Pons (tissue), 1 donor: Measurements from ENCODE around the gene AGMAT.
A peak's percentile ranks its signal among the peaks of the same experiment; 100 is the strongest.

ENCODE experiments used
- DNase-seq: peaks from one replicate; pipeline ENCODE4 v3.0.0-alpha.2; 2016; ENCODE audit warnings: low spot score

The AGMAT gene

DNA sequence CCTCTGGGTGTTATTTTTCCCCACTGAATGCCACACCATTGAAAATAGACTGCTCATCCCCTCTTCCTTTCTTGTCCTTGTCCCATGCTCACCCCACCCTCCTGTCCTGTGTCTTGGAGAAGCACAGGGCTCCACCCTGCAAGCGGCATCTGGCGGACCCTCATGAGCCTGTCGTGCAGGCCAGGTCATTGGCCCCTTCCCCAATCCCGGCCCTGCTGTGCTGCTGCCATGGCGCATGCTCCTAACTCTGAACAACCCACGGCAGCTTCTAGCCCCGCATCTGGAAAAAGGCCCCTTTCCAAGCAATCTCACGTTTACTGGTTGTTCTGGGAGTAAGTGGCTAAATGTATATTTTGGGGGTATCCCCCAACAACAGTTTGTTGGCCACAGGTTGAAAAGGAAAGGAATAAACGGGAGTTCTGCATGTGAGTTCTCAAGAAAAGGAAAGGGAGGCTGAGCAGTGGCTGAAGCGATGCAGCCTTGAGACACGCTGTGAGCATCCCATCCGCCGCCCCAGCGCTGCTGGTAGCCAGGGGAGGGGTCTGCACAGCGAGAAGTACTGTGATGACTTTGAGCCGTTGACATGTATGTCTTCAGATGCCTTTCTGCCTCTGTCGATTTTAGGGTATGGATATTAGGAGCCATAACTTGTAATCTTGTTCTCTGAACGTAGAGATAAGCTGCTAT lies 16.3 kb downstream of the AGMAT start:
- DNase-seq: no peak

DNA sequence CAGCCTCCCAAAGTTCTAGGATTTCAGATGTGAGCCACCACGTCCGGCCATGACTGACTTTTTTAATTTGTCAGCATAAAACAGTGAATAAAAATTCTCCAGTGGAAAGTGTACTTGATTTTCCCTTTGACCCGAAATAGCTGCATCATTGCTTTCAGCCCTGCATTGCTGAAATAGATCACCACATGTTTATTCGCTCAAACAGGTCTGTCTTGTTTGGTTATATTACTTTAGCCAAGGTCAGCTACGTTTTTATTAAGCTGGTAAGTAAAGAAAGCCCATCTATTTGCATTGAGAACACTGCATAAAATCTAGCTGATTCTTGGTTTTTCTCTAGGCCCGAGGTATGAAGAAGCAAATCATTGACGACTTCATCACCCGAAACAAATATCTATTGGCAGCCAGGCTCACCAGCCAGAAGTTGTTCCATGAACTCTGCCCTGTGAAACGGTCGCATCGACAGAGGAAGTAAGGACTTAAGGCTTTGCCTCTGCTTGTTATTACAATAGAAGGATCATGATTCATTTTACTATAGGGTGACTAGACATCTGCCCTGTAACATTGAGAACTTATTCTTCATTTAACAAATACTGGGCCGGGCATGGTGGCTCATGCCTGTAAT lies 25.6 kb downstream of the AGMAT start:
- no peak for DNase-seq

DNA sequence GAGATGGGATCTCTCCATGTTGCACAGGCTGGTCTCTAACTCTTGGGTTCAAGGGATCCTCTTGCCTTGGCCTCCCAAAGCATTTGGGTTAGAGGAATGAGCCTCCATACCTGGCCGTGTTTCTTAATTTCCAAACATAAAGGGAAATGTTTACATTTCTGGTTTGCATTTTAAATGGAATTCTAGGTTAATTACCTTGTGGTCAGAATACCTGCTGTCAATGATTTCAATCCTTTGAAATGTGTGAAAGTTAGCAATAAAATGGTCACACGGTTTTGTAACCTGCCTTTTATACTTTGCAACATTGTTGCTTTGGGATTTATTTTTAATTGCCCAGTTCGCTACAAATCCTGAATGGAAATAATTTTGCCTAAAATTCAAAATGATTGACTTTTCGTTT lies 26.3 kb downstream of the AGMAT start:
- DNase-seq: no peak

DNA sequence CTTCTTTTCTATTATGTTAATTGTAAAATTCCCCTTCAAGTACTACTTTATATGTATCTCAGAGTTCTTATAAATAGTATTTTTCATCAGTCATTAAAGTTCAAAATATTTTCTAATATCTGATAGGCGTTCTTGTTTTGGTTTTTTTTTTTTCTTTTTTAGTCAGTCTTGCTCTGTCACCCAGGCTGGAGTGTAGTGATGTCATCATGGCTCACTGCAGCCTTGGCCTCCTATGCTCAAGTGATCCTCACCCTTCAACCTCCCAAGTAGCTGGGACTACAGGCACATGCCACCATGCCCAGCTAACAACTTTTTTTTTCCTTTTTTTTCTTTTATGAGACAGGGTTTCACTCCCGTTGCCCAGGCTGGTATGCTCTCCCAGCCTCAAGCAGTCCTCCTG lies 27.3 kb downstream of the AGMAT start:
- DNase-seq: no peak

DNA sequence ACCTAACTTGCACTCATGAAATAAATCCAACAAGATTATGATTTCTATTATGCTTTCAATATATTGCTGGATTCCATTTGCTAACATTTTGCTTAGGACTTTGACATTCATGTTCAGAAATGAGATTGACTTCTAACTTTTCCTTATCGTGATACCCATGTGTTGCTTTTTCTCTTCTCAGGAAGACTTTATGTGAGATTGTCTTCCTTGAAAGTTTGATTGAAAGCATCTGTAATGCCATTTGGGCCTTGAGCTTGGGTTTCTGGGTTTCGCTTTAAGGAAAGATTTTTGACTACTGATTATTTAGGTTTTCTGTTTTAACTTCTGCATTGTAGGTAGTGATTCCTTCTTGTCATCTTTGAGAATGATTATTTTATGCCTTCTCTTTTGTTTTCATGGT lies 27.8 kb downstream of the AGMAT start:
- no peak for DNase-seq

DNA sequence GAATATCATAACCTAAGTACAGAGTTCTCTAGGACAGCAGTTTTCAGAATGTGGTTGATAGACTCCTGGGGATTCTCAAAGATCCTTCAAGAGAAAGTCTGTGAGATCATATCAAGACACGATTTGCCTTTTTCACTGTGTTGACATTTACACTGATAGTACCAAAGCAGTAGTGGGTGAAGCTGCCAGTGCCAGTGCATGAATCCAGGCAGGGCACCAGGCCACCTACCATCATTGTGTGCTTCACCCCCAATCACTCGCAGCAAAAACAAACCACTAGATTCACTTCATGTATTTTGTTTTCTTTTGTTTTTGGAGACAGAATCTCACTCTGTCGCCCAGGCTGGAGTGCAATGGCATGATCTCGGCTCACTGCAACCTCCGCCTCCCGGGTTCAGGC lies 34.3 kb downstream of the AGMAT start:
- DNase-seq: no peak

DNA sequence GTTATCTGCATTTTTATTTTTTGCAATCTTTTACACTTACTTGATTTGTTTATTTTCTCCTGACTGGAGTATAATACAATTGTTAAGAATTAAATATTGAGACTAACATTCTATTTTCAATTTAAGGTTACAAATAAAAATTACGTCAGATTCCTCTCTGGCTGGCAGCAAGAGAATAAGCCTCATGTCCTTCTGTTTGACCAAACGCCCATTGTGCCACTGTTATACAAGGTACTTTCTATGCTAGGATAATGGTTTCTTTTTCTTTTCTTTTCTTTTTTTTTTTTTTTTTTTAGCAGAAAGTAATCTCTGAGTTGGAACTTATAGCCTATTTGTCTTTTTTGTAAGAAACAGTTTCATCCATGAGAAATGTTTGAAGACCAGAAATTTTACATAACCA lies 38.2 kb downstream of the AGMAT start:
- peak; percentile 86 for DNase-seq

DNA sequence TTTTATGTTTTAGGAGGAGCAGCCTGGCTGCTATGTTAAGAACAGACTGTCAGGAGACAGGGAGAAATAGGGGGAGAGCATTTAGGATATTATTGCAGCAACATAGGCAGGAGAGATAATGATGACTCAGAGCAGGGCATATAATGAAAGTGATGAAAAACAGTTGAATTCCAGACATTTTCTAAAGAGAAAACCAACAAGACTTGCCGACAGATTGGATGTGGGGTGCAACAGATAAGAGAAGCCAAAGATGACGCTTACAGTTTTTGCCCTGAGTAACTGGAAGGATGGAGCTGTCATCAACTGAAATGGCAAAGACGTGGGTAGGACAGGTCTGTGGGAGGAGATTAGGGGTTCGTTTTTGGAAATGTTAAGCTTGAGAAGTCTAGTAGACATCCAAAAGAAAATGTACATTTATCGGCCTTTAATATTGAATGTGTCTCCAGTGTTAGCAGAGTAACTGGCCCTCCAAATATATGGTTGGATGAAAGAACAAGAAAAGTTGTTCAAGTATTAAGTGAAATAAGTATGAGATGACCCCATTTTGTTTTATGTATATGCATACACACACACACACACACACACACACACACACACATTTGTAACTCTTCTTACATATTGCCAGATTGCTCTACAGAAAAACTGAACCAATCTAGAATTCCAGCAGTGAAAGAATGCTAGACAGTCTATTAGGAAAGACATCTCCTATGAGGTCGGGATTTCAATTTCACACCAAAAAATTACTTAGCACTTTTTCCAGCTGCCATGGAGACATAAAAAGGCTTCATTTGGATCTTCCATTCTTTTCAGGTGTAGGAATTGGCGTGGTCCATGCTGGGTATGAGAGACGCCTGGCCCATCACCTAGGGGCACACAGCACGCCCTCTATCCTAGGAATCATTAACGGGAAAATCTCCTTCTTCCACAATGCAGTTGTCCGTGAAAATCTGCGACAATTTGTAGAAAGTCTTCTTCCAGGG lies 41.0 kb downstream of the AGMAT start:
- DNase-seq: no peak

DNA sequence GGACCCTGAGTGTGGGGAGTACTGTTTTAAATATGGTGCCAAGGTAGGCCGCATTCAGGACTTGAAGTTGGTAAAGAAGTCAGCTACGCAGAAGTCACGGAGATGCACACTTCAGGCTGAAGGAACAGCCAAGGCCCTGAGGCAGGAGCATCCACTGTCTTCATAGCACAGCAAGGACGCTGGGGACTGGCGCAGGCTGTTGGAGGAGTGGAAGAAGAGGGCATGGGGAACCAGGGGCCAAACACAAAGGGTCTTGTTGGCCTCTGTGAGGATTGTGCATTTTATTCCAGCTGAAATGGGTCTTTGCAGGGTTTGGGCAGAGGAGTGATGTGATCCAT lies 41.6 kb downstream of the AGMAT start:
- no peak for DNase-seq

DNA sequence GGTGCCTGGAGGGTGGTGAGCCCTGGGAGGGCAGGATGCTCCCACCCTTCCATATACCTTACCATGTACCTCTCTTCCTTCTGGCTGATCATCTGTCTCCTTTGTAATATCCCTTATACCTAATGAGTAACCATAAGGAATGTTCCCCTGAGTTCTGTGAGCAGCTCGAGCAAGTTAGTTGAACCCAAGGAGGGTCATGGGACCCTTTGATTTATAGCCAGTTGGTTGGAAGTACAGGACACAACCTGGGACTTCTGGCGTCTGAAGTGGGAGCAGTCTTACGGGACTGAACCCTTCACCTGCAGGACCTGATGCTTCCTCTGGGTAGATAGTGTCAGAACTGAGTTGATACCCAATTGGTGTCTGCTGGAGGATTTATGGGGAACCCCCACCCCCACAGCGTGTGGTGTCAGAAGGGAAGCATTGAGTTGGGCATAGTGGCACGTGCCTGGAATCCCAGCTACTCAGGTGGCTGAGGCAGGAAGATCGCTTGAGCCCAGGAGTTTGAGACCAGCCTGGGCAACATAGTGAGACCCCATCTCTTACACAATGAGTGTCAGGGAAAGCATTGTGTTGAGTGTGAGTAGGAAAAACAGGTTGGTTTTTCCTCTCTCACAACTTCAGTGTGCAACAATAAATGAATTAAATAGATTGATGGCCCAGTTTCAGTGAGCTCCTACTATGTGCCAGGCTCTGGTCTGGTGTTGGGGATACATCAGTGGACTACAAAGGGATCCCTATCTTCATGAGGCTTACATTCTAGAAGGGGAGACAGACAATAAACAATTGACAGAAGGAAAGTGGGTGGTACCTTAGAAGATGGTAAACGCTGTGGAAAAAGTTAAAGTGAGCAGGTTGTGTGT lies 42.2 kb downstream of the AGMAT start:
- DNase-seq: no peak

DNA sequence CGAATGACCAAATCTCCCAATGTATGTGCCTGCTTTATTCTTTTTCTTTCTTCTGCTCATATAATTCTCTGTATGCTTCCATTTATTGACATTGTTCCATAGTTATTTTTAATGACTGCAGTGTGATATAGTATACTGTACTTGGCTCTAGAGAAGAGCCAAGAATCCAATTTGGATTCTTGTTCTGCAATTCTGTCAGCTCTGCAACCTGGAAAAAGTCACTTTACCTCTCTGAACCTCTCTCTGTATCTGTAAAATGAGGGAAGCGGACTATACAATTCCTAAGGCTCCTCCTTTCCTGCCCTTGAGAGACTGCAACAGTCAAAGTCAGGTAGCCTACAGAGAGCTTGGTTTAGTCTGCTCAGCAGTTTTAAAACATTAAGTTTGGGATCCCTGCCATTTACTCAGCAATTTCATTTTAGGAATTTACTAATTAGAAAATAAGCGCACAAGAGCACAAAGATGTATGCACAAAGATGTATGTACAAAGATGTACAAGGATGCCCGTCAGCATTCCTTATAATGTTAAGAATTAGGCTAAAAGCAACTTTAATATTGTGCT lies 43.5 kb downstream of the AGMAT start:
- DNase-seq: no peak

DNA sequence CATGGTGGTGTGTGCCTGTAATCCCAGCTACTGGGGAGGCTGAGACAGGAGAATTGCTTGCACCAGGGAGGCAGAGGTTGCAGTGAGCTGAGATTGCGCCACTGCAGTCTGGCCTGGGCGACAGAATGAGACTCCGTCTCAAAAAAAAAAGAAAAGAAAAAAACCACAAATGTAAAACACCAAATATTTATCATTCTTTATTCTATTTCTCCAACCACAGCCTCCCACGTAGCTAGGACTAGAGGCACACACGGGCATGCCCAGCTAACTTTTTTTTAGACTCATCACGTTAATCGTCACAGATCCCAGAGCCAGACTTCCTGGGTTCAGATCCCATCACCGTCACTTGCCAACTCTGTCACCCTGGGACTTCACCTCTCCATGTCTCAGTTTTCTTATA lies 44.7 kb downstream of the AGMAT start:
- DNase-seq: no peak

DNA sequence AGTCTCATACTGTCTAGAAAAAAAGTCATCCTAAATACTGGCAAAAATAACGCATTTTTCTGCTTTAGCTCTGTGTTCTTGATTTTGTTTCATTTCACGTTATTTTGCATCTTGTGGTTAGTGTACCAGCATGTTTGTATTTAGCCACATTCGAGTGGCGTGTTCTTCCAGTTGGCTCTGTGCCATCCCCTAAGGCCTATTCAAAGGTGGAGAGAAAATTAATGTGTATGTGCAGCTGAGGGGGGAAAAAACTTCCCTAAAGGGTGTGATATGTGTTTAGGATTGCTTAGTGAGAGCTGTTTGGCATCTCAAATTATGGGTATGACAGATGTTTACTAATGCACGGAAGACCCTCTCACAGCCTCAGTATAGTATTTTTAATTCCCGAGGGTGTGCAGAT lies 46.1 kb downstream of the AGMAT start:
- no peak for DNase-seq

DNA sequence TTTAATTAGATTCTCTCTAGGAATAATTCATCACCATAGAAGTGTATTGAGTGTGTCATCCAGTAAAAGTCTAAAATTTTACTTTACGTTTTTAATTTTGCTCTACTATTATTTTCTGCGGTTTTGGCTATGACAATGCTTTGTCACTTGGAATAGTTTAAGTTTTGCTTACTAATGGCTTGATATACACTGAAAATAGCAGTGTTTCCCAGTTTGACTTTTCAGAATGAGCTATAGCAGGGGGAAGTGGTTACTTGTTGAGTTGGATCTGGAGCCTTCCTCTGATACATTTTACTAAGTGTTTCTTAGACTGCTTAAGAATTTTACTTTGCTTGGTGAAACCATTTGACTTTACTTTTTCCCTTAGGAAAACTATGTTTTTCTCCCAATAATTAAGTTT lies 53.2 kb downstream of the AGMAT start:
- DNase-seq: no peak

DNA sequence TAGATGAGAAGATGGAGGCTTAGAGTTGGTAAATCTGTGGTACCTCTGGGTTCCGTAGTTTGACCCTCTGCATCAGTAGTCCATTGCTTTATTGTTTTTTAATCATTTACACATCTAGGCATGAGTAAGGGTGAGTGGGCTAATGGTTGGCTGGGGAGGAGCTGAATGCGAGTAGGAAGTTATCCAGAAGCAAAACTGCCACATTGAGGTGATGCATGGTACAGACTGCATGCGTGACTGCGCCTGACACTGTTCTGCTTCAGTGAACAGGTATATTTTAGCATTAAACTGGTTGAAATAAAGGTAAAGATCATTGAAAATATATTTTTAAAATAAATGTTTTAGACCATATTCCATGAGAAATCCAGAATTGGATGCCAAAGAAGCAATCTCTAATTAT lies 53.8 kb downstream of the AGMAT start:
- no peak for DNase-seq

DNA sequence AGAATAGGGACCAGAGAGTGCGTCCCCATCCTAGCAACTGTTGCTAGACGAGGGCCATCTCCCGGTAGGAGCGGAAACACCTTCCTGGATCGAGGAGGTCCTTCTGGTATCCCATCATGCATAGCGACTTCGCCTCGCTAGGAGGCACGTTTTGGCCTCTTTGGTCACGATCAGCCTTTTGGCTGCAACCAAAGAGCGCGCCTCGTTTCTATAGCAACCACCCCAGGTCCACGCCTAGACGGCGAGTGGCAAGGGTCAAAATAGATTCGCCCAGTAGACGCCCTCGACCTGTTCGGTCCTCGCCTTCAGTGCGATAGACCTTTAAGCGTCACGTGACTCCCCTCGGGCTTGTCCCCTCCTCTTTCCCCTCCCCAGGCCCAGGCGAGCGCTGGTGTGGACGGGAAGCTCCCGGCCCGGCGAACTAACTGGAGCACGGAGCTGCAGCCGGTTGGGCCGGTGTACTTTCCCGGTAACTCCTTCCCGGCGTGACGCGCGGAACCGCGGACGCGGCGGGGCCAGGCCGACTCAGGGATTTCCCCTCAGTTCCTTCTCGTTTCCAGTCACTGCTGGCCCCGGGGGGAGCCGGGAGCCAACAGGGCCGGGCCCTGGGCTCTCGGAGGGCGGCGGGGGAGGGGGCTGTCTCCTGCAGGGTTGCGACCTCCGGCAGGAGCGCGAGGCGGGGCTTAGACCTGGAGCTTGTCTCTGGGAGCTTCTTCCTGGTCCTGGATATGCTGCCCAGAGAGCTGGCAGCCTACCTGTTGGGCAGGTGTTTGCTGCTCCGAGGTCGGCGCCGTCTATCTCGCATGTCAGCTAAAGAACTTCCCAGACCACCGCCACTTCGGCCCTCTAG lies 58.1 kb downstream of the AGMAT start, which contains the start of gene DNAJC16:
DNAJC16 (plus strand) TSS at position 359 of the 850 bp plus-strand sequence. CDS start 2,258 bp downstream, outside the sequence.
- peak; percentile 100 for DNase-seq

DNA sequence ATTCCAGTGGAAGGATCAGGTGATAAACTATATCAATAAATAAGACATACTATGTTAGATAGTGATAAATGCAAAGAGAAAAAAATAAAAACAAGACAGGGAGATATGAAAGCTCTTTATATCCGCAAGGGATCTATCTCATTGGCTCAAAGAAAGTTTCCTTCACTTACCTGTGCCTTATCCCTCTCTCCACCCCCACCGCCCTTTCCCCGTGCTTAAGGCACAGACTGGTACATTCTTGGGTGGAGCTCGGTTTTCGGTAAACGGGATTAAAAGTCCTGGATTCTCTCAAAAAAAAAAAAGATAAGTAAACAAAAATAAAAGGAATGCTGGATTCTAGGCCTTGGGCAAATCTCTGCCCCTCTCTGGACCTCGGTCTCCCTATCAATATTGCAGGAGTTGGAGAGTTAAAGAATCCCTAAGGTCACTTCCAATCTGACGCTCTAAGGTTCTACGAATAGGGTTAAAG lies 58.8 kb downstream of the AGMAT start:
- no peak for DNase-seq

DNA sequence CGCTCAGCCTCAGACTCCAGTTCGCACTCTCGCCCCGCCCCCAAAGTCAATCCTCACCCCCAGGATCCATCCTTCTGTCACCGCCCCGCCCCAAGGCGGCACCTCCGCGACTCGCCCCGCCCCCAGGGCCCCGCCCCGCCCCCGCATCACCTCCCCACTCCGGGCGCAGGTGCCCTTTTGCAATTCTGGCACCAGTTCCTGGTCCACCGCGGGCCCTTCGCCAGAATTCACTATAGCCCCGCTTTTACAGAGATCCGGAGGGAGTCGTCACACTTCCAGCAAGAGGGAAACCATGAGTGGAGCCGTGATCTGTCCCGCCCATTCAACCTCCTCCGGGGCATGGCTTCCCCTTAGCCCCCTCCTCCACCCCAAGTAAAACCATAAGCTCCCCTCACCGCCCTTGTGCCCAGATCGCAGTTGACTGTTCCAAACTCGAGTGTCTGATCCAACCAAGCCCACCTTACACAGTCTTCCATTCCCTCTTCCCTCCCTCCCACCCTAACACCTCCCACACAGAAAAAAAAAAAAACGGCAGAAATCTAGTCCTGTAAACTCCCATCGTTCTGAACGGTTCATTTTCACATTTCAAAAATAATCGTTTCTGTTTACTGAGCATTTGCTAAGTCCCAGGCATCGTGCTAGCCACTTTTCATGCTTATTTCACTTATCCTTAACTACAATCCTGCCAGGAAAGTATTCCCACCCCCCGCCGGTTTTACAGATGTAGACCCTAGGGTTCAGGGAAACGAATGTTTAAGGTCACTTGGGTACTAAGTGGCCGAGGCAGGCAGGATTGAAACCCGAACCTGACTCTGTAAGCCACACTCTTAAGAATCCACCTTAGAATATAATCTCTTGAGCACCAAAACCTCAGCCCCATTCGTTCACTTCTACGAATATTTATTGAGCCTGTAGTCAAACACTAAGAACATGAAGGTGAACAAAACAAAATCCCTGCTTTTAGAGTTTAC lies 59.5 kb downstream of the AGMAT start:
- peak; percentile 66 for DNase-seq
